DND-41 (cell line): Measurements from ENCODE around the gene HMX1.

Experiments
- CTCF ChIP-seq: IDR thresholded peaks from 2 replicates; pipeline ENCODE4 v1.5.1; 2012; ENCODE audit warnings: borderline replicate concordance, low read length, moderate library complexity, mild to moderate bottlenecking; ENCODE audit not compliant: poor library complexity, severe bottlenecking; ENCODE audit errors: extremely low read depth
- EZH2 ChIP-seq: IDR thresholded peaks from 3 replicates; pipeline ENCODE4 v1.6.1; 2012; ENCODE audit warnings: borderline replicate concordance, low read depth, mild to moderate bottlenecking, moderate library complexity, low read length, inconsistent platforms; ENCODE audit not compliant: severe bottlenecking

DNA sequence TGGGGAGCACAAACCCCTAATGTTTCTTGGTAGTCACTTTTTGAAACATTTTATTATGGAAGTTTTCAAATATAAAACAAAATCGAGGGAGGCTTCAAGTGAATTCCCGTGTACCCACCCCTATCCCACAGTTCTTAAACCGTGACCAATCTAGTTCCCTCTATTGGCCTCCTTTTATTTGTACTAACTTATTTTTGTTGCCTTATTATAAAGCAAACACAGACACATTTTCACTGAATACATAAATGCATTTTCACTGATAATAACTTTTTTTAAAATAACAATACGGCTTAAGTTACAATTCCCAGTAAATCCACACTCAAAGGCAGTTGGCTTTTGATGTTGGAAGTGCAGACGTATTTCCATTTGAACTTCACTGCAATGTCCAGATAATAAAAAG lies 9.3 kb downstream of the HMX1 start:
- TF ChIP-seq CTCF = no peak
- TF ChIP-seq EZH2 = no peak
